Germinal center (tissue), 1 donor: ENCODE data around the gene GYPC.
"Not testable (repeated sequence)": the region's sequence is repeated elsewhere in the genome, so short reads cannot be mapped to it uniquely, and the experiment has no call there.

Experiments used
- DNase-seq: peaks from one replicate; pipeline ENCODE4 v3.0.0; 2012; ENCODE audit warnings: mixed read lengths, low spot score

The GYPC gene

GRCh38 chr2:126699716-126700581, 44.0 kb downstream of the GYPC start:
- DNase-seq, result no peak

DNA sequence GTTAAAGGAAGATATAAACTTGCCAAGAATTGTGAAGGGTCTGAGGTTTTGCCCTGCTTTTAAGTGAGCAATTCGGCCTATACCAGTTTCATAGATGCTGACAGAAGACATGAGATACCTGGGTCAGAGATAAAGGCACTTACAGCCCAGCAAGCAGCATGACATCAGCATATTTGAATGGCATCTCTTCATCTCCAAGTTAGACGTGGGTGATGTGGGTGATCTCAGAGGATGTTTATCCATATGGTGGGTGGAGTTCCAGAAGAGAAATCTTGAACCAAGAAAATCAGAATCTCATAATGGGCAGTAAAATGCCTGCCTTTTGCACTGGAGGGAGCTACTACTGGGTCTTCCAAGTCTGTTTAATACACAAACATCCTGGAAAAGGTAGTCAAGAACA, 44.7 kb downstream of the GYPC start:
- no peak for DNase-seq

- DNase-seq, result no peak
Measured at GRCh38 chr2:126703311-126703710, 47.4 kb downstream of the GYPC start.

DNA sequence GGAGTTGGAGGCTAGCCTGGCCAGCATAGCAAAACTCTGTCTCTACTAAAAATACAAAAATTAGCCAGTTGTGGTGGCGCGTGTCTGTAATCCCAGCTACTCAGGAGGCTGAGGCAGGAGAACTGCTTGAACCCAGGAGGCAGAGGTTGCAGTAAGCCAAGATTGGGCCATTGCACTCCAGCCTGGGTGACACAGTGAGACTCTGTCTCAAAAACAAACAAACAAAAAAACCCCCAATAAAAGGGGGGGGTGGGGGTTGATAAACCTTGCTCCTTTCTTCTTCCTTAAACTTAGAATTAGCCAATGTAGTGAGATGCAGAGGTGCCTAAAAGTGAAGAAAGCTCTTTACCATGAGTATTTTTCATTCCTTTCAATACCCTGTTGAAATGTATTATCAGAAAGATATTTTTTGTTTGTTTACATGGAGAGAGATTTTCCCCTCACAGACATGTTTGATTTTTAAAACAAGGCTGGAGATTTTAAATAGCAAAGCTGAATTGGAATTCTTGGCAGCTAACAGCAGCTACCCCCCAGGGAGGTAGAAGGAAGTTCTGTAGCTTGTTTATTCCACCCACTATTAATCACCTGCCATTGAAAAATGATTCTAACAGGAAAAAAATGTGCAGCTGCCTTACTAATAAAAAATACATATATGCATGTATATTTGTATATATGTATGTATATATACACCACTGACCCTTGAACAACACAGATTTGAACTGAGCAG, 48.6 kb downstream of the GYPC start:
- no peak for DNase-seq

- DNase-seq, result no peak
Measured at GRCh38 chr2:126707191-126707590, 51.2 kb downstream of the GYPC start.

DNA sequence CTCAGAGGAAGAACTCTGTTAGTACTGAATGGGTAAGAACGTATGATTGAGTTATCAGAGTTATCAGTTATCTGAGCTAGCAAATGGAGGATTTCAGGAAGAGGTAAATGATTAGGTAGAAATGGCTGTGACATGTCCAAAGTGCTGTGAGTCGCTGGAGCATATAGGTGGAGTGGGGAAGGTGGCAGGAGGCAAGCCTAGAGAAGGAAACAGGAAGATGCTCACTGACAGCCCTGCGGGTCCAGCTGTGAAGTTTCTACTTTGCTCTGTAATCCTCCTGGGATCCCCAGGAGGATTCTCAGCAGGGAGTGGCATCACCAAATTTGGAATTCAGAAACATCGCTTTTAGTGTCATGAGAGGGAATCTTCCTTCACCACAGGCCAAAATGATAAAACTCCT, 52.0 kb downstream of the GYPC start:
- no peak for DNase-seq

DNA sequence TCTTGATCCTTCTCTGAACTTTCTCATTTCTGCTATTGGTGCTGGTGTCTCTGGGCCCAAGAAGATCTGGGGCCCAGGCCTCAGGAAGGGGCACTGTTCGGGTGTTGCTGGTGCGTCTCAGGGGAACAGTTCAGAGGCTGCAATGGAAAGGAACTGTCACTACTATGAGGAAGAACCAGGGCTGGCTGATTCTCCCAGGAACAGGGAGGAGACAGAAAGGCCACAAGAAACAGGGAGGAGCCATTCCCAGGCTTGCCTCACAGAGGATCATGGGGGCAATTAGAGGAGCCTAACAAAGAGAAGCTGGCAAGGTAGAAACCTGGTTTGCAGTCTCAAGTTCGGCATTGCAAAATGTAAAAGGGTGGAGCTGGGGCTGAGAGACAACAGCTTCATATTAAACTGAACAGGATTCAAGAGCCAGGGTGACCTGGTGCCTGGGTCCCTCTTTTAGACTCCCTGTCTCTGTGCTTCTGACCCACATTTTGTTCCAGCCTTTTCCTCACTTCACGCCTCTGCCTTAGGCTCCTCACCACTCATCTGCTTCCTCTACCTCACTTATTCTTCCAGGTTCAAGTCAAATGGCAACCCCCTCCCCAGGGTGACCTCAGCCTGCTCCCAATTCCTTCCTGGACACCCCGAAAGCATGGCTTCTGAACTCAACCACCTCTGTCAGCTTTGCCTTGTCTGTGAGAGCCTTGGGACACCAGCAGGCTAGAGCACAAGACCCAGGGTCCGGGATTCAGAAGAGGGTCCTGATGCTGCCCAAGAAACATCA, 58.4 kb downstream of the GYPC start:
- DNase-seq, result no peak

DNA sequence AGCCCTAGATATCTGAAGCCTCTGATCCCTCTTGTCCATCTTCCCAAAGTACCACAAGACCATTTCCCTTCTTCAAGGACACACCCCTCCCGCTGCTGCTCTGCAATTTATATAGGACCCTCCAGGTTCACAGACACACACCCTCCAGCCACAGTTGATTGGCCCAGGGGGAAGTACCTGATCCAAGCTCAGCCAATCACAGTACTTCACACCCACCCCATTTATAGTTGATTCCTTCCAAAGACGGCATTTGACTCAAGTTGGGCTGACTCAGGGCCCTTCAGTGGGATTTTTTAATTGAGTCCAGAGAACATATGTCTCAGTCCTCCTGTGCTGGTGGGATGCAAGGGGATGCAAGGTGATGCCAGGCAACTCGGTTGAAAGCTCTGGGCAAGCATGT, 59.2 kb downstream of the GYPC start:
- no peak for DNase-seq

- DNase-seq, result no peak
Measured at GRCh38 chr2:126715576-126716406, 59.8 kb downstream of the GYPC start.

- DNase-seq, result not testable (repeated sequence)
Measured at GRCh38 chr2:126717277-126717676, 61.3 kb downstream of the GYPC start.

GRCh38 chr2:126717928-126718327, 62.0 kb downstream of the GYPC start:
- no peak for DNase-seq

- DNase-seq, result no peak
Measured at GRCh38 chr2:126719191-126719832, 63.4 kb downstream of the GYPC start.

GRCh38 chr2:126719833-126720351, 63.9 kb downstream of the GYPC start:
- DNase-seq, result no peak

DNA sequence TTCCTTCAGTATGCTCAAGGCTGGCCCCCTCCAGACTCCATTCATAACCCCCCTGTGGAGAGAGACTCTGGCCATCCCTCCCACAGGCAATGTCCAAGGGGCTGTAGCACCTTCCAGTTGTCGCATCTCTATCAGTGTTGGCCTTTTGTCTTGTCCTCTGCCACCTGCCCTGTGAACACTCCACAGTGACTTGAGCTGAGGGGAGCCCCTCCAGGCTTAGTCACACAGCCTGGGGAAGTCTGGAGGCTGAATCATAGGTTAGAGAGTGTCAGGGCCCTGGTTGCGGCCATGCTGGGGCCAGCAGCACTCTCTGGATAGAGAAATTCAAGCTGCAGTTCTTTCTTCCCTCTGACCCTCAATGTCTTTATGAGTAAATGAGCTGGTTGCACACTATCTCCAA, 64.7 kb downstream of the GYPC start:
- no peak for DNase-seq

DNA sequence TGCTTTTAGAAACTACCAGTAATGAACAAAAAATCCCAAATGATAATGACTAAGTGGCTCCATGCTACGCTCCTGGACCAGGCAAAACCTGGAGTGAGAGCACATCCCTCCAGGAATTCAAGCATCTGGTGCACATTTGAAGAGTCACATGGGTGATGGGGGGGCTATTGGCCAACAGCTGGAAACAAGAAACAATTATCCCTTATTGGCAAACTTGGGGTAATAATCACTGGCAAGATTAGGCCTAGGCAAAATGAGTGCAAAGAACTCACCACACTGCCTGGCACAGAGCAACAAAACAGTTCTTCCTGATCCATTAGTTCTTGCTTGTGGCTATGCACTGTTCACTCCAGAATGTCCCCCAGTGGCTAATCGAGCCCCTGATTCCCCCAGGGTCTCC, 66.1 kb downstream of the GYPC start:
- DNase-seq, result no peak

DNA sequence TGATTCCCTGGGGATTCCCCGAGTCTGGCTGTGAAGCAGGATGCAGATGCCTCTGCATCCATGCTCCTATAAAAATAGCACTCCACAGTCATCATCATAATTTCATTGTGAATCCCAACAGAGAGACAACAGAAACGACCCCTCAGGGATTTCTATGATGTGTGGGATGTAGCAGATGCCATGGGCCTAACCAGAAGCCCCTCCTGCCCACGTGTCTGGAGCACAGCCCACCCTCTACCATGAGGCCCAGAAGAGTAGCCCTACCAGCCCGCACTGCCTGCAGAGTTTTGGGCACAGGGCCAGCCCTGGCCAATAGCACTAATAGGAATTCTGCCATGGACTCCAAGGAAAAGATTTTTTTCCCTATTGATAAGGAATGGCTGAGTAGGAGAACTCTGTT, 66.6 kb downstream of the GYPC start:
- DNase-seq, result no peak

DNA sequence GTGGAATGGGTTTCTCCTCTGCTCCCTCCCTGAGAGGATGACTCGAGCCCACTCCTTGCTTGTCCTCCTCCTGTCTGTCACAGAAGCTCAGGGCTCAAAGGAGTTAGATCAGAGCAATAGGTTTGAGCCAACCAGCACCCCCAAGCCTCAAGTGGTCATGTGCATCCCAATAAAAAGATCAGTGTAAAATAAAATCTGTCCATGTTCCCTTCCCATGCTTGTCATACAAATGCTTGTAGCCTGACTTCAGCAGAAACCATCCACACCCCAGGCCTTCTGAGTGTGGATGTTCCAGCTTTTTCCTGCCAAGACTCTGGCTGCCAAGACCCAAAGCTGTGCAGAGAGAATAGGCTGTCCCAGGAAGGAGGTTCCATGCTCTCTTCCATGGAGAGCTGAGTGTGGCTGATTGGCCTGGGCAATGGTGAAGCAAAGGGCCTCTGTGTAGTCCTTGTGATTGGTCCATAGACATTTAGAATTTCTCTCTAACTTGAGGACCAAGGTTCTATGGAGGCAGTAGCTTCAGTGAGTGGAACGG, 67.4 kb downstream of the GYPC start:
- DNase-seq, result no peak

DNA sequence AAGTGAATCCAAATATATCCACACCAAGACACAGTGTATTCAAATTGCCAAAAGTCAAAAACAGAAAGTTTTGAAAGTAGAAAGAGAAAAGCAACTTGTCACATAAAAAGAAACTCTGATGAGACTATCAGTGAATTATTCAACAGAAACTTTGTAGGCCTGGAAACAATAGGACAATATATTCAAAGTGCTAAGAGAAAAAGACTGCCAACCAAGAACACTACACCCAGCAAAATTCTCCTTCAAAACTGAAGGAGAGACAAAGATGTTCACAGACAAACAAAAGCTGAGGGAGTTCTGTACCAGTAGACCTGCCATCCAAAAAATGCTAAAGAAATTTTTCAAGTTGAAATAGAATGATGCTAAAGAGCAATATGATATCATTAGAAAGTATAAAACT, 69.6 kb downstream of the GYPC start:
- no peak for DNase-seq

DNA sequence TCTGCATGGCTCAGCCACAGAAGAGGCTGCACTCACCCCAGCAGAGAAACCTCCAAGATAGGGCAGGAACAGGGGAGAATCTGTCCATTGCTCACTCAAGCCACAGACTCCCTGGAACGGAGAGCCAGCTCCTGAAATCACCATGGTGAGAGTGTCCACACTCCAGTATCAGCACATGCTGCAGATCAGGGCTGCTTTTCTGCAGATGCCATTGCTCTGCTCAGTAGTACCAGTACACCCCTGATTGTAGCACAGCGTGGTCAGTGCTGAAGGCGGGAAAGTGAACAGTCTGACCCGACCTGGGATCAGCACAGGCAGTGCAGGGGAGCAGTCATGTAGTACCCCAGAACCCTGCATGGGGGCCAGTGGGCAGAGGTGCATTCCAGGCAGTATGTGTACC, 73.9 kb downstream of the GYPC start:
- no peak for DNase-seq

DNA sequence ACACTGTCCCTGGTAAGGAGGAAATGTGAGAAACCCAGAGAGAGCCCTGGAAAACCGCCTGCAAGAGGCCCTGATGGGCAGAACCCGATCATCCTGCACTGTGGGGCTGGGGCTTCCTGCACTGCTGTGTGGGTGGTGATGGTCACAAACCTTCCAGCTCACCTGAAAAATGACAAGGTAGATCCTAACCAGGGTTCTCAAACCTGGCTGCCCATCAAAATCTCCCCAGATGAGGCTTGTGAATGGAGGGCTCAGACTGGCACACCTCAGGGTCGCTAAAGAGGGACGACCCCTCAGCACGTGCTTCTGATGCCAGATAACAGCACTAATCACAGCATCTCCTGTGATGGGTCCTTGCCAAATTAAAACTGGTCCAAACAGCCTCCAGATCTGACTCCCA, 74.7 kb downstream of the GYPC start:
- DNase-seq, result no peak

DNA sequence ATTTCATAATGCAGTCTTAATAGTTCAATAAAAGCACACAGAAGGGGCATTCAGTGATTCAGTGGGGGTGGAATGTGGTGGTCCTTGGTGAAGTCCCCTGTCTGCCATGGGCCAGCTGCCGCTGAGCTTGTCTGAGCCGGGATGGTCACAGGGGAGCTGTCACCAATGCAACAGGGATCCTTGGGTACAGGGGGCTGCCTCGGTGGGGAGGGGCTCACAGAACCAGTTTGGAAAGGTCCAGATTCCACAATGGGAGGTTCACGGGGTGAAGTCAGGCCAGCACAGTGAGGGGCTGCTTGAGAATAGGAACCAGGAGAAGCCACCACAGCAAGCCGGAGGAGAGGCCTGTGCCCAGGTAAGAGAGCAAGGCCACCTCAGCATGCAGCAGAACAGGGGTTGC, 75.4 kb downstream of the GYPC start:
- no peak for DNase-seq
